Activated naive CD4-positive, alpha-beta T cell treated with anti-CD3 and anti-CD28 coated beads, Interleukin-2, amount 50 U/mL, for 24 hours (primary cell): ENCODE data around the gene TBC1D22A.

Experiments
- H3K27ac Mint-ChIP-seq: one replicate; pipeline ENCODE4 v1.8.0; 2021; ENCODE audit warnings: mild to moderate bottlenecking, mixed read lengths
- H3K27me3 Mint-ChIP-seq: one replicate; pipeline ENCODE4 v1.8.0; 2021; ENCODE audit warnings: mixed read lengths
- H3K36me3 Mint-ChIP-seq: one replicate; pipeline ENCODE4 v1.8.0; 2021; ENCODE audit warnings: mixed read lengths
- H3K4me1 Mint-ChIP-seq: one replicate; pipeline ENCODE4 v1.8.0; 2021; ENCODE audit warnings: mixed read lengths
- H3K4me3 Mint-ChIP-seq: one replicate; pipeline ENCODE4 v1.8.0; 2021; ENCODE audit warnings: mild to moderate bottlenecking, mixed read lengths
- H3K9me3 Mint-ChIP-seq: one replicate; pipeline ENCODE4 v1.8.0; 2021; ENCODE audit warnings: mixed read lengths

Gene TBC1D22A

GRCh38 chr22:47204002-47204979, 441.8 kb downstream of the TBC1D22A start:
- Mint-ChIP-seq H3K27ac (no peak overlapping the region), H3K4me3 (no peak overlapping the region), H3K36me3 (no peaks in the 10 kb centered on the region), H3K4me1 (no peaks in the 10 kb centered on the region), H3K9me3 (no peaks in the 10 kb centered on the region), H3K27me3 (no peaks in the 10 kb centered on the region)

DNA sequence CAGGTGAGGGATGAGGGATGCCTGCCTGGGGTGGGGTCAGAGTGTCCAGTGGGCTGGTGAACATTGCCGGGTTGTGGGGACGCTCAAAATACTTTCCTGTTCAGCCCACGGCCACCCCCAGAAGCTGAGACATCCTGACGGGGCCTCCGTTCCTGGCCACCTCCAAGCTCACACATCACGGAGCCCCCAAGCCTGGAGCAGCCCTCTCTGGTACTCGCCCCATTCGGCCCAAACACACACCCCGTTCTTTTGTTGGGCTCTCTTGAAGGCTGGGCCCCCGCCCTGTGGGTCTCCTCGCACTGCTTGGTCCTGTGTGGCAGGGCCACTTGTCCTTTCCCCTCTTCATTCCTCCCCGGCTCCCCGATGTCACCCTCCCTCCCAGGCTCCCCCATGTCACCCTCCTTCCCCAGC, 442.6 kb downstream of the TBC1D22A start:
- Mint-ChIP-seq H3K27ac (no peak overlapping the region), H3K36me3 (no peaks in the 10 kb centered on the region), H3K4me3 (no peak overlapping the region), H3K9me3 (no peaks in the 10 kb centered on the region), H3K4me1 (no peaks in the 10 kb centered on the region), H3K27me3 (no peaks in the 10 kb centered on the region)

GRCh38 chr22:47205554-47205953, 443.1 kb downstream of the TBC1D22A start:
- H3K4me3 Mint-ChIP-seq, result no peak overlapping the region
- H3K36me3 Mint-ChIP-seq, result no peaks in the 10 kb centered on the region
- no peaks in the 10 kb centered on the region for H3K27me3 Mint-ChIP-seq
- no peak overlapping the region for H3K27ac Mint-ChIP-seq
- no peaks in the 10 kb centered on the region for H3K4me1 Mint-ChIP-seq
- no peaks in the 10 kb centered on the region for H3K9me3 Mint-ChIP-seq

DNA sequence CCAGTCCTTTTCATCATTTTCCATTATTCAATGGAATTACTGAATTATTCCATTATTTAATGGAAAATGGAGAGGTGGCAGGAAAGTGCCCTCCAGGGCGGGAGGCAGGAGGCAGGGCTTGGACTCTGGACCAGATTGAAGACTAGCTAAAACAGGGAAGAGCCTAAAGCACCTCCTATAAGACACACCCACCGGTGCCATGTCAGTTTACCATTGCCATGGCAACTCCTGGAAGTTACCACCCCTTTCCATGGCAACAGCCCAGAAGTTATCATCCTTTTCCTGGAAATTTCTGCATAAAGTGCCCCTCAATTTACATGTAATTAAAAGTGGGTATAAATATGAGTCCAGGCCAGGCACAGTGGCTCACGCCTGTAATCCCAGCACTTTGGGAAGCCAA, 443.7 kb downstream of the TBC1D22A start:
- Mint-ChIP-seq H3K27ac (no peak overlapping the region), H3K36me3 (no peaks in the 10 kb centered on the region), H3K4me1 (no peaks in the 10 kb centered on the region), H3K4me3 (no peak overlapping the region), H3K27me3 (no peaks in the 10 kb centered on the region), H3K9me3 (no peaks in the 10 kb centered on the region)

DNA sequence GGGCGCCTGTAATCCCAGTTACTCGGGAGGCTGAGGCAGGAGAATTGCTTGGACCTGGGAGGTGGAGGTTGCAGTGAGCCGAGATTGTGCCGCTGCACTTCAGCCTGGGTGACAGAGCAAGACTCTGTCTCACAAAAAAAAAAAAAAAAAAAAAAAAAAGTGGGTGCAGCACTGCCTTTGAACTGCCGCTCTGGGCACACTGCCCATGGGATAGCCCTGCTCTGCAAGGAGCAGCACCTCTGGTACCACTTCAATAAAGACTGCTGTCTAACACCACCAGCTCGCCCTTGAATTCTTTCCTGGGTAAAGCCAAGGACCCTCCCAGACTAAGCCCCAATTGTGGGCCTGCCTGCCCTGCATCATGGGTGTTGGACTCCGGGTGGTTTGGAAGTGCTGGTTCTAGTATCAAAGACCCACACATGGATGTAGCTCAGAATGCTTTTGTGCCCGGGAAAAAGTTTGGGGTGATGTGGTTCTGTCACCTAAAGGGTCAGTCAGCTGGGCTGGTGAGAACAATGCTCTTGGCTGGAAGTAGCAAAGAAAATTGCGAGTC, 444.3 kb downstream of the TBC1D22A start:
- Mint-ChIP-seq H3K9me3 (no peaks in the 10 kb centered on the region), H3K27ac (no peak overlapping the region), H3K4me1 (no peaks in the 10 kb centered on the region), H3K27me3 (no peaks in the 10 kb centered on the region), H3K36me3 (no peaks in the 10 kb centered on the region), H3K4me3 (no peak overlapping the region)

DNA sequence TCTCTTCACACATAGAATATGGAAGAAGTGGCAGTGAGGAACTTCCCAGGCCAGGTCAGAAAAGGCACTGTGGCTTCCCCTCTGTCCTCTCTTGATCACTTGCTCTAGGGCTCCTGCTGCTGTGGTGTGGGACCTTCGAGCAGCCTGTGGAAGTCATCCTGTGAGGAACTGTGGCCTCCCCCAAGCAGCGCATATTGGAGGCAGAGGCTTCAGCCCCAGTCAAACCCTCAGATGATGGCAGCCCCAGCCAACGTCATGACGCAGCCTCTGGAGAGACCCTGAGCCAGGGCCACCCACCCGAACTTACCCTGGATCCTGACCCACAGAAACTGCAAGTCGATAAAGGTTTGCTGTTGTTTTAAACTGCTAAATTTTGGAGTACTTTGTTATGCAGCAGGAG, 444.9 kb downstream of the TBC1D22A start:
- no peak overlapping the region for H3K27ac Mint-ChIP-seq
- H3K27me3 Mint-ChIP-seq, result no peaks in the 10 kb centered on the region
- no peaks in the 10 kb centered on the region for H3K4me1 Mint-ChIP-seq
- no peaks in the 10 kb centered on the region for H3K9me3 Mint-ChIP-seq
- no peak overlapping the region for H3K4me3 Mint-ChIP-seq
- H3K36me3 Mint-ChIP-seq, result no peaks in the 10 kb centered on the region

DNA sequence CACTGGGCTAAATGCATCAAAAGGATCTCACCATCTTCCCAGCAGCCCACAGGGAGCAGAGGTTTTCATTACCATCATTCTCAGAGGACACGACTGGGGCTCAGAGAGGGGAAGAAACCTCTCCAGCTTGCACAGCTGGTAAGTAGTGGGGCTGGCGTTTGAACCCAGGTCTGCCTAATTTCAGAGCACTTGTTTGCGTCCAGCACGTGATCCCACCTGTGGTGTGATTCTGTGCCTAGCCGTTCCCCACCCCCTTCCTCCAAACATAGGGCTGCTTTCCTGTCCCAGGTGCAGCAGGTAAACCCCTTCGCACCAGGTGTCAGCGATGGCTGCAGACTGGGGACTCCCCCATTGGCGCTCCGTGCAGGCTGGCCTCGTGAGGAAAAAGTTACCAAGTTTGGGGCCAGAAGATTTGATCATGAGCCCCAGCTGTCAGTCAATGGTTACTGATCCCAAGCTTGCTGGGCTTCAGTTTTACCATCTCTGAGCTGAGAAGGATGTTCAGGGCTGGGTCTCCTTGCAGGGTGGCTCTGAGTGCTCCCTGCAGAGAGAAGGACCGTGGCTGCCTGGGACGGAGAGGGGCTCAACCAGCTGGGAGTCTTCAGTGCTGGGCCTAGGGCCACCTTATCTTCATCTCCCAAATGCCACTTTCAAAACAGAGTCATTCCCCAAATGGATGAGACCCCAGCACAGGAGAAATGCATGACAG, 445.6 kb downstream of the TBC1D22A start:
- no peaks in the 10 kb centered on the region for H3K27me3 Mint-ChIP-seq
- H3K4me1 Mint-ChIP-seq, result no peaks in the 10 kb centered on the region
- H3K36me3 Mint-ChIP-seq, result no peaks in the 10 kb centered on the region
- H3K4me3 Mint-ChIP-seq, result no peak overlapping the region
- no peak overlapping the region for H3K27ac Mint-ChIP-seq
- no peaks in the 10 kb centered on the region for H3K9me3 Mint-ChIP-seq

GRCh38 chr22:47208630-47209029, 446.2 kb downstream of the TBC1D22A start:
- H3K9me3 Mint-ChIP-seq, result no peaks in the 10 kb centered on the region
- no peaks in the 10 kb centered on the region for H3K27me3 Mint-ChIP-seq
- H3K4me1 Mint-ChIP-seq, result no peaks in the 10 kb centered on the region
- no peak overlapping the region for H3K4me3 Mint-ChIP-seq
- H3K36me3 Mint-ChIP-seq, result no peaks in the 10 kb centered on the region
- no peak overlapping the region for H3K27ac Mint-ChIP-seq

- Mint-ChIP-seq H3K36me3 (no peaks in the 10 kb centered on the region), H3K27ac (no peak overlapping the region), H3K27me3 (no peaks in the 10 kb centered on the region), H3K9me3 (no peaks in the 10 kb centered on the region), H3K4me1 (no peaks in the 10 kb centered on the region), H3K4me3 (no peak overlapping the region)
Observed at GRCh38 chr22:47209040-47209514, 446.6 kb downstream of the TBC1D22A start.

- Mint-ChIP-seq H3K9me3 (no peaks in the 10 kb centered on the region), H3K4me3 (no peak overlapping the region), H3K27me3 (no peaks in the 10 kb centered on the region), H3K36me3 (no peaks in the 10 kb centered on the region), H3K4me1 (no peaks in the 10 kb centered on the region), H3K27ac (no peak overlapping the region)
Observed at GRCh38 chr22:47209547-47210023, 447.1 kb downstream of the TBC1D22A start.

GRCh38 chr22:47210112-47210657, 447.7 kb downstream of the TBC1D22A start:
- Mint-ChIP-seq H3K27me3 (no peaks in the 10 kb centered on the region), H3K9me3 (no peaks in the 10 kb centered on the region), H3K4me3 (no peak overlapping the region), H3K36me3 (no peaks in the 10 kb centered on the region), H3K27ac (no peak overlapping the region), H3K4me1 (no peaks in the 10 kb centered on the region)

DNA sequence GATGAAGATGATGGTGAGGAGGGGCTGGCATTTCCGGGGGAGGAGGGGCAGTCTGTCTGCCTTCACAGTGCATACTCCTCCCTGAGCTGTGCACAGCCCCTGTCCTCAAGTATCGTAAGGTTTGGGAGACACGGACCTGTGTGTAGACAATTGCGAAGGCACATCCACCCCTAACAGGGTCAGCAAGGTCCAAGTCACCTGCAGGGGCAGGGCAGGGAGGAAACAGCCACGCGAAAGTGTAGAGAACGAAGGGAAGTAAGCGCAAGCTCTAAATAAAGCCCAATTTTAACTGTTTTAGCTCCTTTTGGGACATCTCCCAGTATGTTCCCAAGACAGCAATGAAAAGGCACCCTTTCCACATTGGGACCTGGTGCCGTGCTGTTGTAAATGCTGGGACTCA, 448.2 kb downstream of the TBC1D22A start:
- Mint-ChIP-seq H3K9me3 (no peaks in the 10 kb centered on the region), H3K36me3 (no peaks in the 10 kb centered on the region), H3K27me3 (no peaks in the 10 kb centered on the region), H3K4me1 (no peaks in the 10 kb centered on the region), H3K27ac (no peak overlapping the region), H3K4me3 (no peak overlapping the region)

GRCh38 chr22:47213571-47214230, 451.3 kb downstream of the TBC1D22A start:
- no peaks in the 10 kb centered on the region for H3K9me3 Mint-ChIP-seq
- H3K36me3 Mint-ChIP-seq, result no peaks in the 10 kb centered on the region
- no peak overlapping the region for H3K27ac Mint-ChIP-seq
- no peaks in the 10 kb centered on the region for H3K4me1 Mint-ChIP-seq
- no peaks in the 10 kb centered on the region for H3K27me3 Mint-ChIP-seq
- no peak overlapping the region for H3K4me3 Mint-ChIP-seq

GRCh38 chr22:47215851-47216250, 453.4 kb downstream of the TBC1D22A start:
- H3K4me3 Mint-ChIP-seq, result no peak overlapping the region
- H3K36me3 Mint-ChIP-seq, result no peaks in the 10 kb centered on the region
- H3K27me3 Mint-ChIP-seq, result no peaks in the 10 kb centered on the region
- H3K4me1 Mint-ChIP-seq, result no peaks in the 10 kb centered on the region
- no peaks in the 10 kb centered on the region for H3K9me3 Mint-ChIP-seq
- no peak overlapping the region for H3K27ac Mint-ChIP-seq

DNA sequence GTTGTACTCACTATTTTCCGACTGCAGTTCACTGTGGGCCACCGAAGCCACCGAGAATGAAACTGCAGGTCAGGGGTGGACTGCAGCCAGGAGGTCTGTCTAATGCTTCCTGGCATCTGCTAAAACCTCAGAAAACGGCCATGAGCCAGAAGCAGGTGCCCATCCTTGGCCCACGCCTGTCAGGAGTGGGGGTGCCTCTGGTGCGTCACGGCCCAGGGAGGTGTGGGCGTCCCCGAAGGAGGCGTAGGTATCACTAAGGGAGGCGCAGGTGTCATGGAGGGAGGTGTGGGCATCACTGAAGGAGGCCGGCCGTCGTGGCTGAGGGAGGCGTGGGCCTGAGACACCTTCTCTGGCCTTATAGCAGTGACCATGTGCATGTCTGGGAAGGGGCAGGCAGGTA, 456.2 kb downstream of the TBC1D22A start:
- Mint-ChIP-seq H3K27me3 (peaks cover 1% of the 10 kb centered on the region), H3K27ac (no peak overlapping the region), H3K36me3 (no peaks in the 10 kb centered on the region), H3K9me3 (no peaks in the 10 kb centered on the region), H3K4me1 (no peaks in the 10 kb centered on the region), H3K4me3 (no peak overlapping the region)
